ENCODE results near the gene TMEM184A. TPM values are rescaled to one million over a fixed set of nuclear protein-coding genes. Genes with fewer than 3 reads are reported as not detected.
A peak's percentile ranks its signal among the peaks of the same experiment; 100 is the strongest.

Gene TMEM184A
- total and polyA plus RNA-seq, 4 donors: 0.06 to 6.1 (median 0.84) TPM; not detected in 1

- 78 to 79% methylated on average over 40 of the region's 40 CpGs for WGBS, 2 donors
- intact Hi-C loops (cut with DNase I): no loop called here
- H3K27ac ChIP-seq (ENCODE audit: low read depth in 1 of 2, low read length in 2 of 2): no peak overlapping the region
- H3K27me3 ChIP-seq (ENCODE audit: control insufficient read depth in 1 of 2, insufficient read depth in 2 of 2, low read length in 1 of 2): no peaks in the 10 kb centered on the region
- H3K9me3 ChIP-seq (ENCODE audit: control insufficient read depth, low read length): no peaks in the 10 kb centered on the region
- no peak overlapping the region for H3K4me3 ChIP-seq (ENCODE audit: low read length in 2 of 2)
- DNase-seq (no peak), ATAC-seq (ENCODE audit: low FRiP score) (peak; percentile 1)
- H3K36me3 ChIP-seq (ENCODE audit: control insufficient read depth in 1 of 2, insufficient read depth in 2 of 2, low read length in 1 of 2): peaks cover 0 to 4% of the 10 kb centered on the region in 2 donors
- no peaks in the 10 kb centered on the region for H3K4me1 ChIP-seq (ENCODE audit: control insufficient read depth in 1 of 2, insufficient read depth in 2 of 2, low read length in 2 of 2)
These were observed 10.4 kb downstream of the TMEM184A start for GRCh38 chr7:1545417-1546246.

DNA sequence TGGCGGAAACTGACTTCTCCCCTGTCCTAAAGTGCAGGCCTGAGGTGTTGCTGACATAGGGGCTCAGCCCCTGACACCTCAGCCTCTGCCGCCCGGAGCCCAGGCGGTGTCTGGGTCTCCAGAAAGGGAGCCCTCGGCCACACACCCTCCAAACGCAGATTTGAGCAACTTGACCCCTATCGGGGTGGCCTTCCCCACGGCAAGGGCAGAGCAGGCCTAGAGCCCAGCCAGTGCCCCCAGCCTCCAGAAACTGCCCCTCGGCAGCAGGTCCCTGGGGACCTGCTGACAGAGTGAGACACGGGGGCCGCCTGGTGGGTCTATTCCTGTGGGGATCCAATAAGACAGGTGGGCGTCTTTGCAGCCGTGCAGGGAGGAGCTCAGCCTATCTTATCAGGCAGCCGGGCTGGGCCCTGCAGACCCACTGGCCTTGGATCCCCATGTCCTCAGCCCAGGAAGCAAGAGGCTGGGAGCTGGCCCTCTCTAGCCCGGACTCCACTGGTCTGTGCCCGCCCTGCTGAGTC lies 11.0 kb downstream of the TMEM184A start:
- Histone ChIP-seq H3K4me3 (ENCODE audit: low read length in 2 of 2) (no peak overlapping the region), H3K4me1 (ENCODE audit: control insufficient read depth in 1 of 2, insufficient read depth in 2 of 2, low read length in 2 of 2) (no peaks in the 10 kb centered on the region), H3K27ac (ENCODE audit: low read depth in 1 of 2, low read length in 2 of 2) (no peak overlapping the region), H3K27me3 (ENCODE audit: control insufficient read depth in 1 of 2, insufficient read depth in 2 of 2, low read length in 1 of 2) (no peaks in the 10 kb centered on the region), H3K9me3 (ENCODE audit: control insufficient read depth, low read length) (no peaks in the 10 kb centered on the region), H3K36me3 (ENCODE audit: control insufficient read depth in 1 of 2, insufficient read depth in 2 of 2, low read length in 1 of 2) (peaks cover 0 to 7% of the 10 kb centered on the region in 2 donors)
- ATAC-seq (ENCODE audit: low FRiP score) (peak; percentile 1), DNase-seq (no peak)
- 78 to 79% methylated on average over 15 to 16 of the region's 16 CpGs for WGBS, 2 donors
- intact Hi-C loops (cut with DNase I): loop anchor here in 1 of 2 donors (5.0 kb wide), 1 partner anchor 38 kb away; no protein-coding TSS in a partner anchor

DNA sequence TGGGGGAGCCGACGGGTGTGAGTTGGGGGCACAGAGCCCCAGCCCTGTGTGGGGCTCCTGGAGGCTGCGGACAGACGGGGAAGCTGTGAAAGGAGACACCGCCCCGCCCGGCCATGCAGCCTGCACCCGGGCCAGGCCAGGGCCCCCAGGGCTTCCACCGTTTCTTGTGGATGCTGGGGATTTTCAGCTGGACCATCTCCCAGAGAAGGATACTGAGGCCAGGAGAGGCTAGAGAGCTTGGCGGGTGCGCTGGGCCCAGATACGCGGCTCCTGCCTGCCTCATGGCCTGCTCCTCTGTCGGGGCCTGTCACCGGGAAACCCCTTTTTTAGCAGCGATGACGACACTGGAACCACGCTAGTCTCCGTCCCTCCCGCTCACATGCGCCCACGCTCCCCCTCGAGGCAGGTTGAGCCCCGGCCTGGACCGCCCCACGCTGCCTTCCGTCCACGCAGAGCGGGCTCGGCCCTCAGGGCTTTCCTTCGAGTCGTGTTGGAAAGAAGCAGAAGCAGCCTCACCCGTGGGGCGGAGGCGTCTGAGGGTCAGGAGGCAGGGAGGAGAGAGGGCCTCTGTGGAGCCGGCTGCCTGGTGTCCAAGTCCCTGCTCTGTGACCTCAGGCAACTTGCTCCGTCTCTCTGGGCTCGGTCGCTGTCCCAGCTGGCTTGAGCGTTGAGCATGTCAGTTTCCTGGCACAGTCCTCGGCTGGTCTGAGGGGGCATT lies 11.7 kb downstream of the TMEM184A start:
- DNase-seq (no peak), ATAC-seq (ENCODE audit: low FRiP score) (no peak)
- H3K4me1 ChIP-seq (ENCODE audit: control insufficient read depth in 1 of 2, insufficient read depth in 2 of 2, low read length in 2 of 2): no peaks in the 10 kb centered on the region
- H3K36me3 ChIP-seq (ENCODE audit: control insufficient read depth in 1 of 2, insufficient read depth in 2 of 2, low read length in 1 of 2): peaks cover 0 to 8% of the 10 kb centered on the region in 2 donors
- no peaks in the 10 kb centered on the region for H3K9me3 ChIP-seq (ENCODE audit: control insufficient read depth, low read length)
- intact Hi-C loops (cut with DNase I): loop anchor here in 1 of 2 donors (5.0 kb wide), 1 partner anchor 37 kb away; no protein-coding TSS in a partner anchor
- 79 to 80% methylated on average over 41 of the region's 41 CpGs for WGBS, 2 donors
- no peaks in the 10 kb centered on the region for H3K27me3 ChIP-seq (ENCODE audit: control insufficient read depth in 1 of 2, insufficient read depth in 2 of 2, low read length in 1 of 2)
- H3K4me3 ChIP-seq (ENCODE audit: low read length in 2 of 2): no peak overlapping the region
- no peak overlapping the region for H3K27ac ChIP-seq (ENCODE audit: low read depth in 1 of 2, low read length in 2 of 2)

- intact Hi-C loops (cut with DNase I): loop anchor here in 1 of 2 donors (5.0 kb wide), 1 partner anchor 37 kb away; no protein-coding TSS in a partner anchor
- ATAC-seq (ENCODE audit: low FRiP score): no peak
- WGBS, 2 donors: 85 to 92% methylated on average over 6 of the region's 6 CpGs
- Histone ChIP-seq H3K27me3 (ENCODE audit: control insufficient read depth in 1 of 2, insufficient read depth in 2 of 2, low read length in 1 of 2) (no peaks in the 10 kb centered on the region), H3K27ac (ENCODE audit: low read depth in 1 of 2, low read length in 2 of 2) (no peak overlapping the region), H3K36me3 (ENCODE audit: control insufficient read depth in 1 of 2, insufficient read depth in 2 of 2, low read length in 1 of 2) (peaks cover 0 to 8% of the 10 kb centered on the region in 2 donors), H3K9me3 (ENCODE audit: control insufficient read depth, low read length) (no peaks in the 10 kb centered on the region), H3K4me1 (ENCODE audit: control insufficient read depth in 1 of 2, insufficient read depth in 2 of 2, low read length in 2 of 2) (no peaks in the 10 kb centered on the region), H3K4me3 (ENCODE audit: low read length in 2 of 2) (no peak overlapping the region)
- DNase-seq: peak in 1 of 2 donors; percentile 43
These were observed 12.2 kb downstream of the TMEM184A start for GRCh38 chr7:1543826-1544177.

GRCh38 chr7:1542841-1543747 lies 12.9 kb downstream of the TMEM184A start:
- no peaks in the 10 kb centered on the region for H3K9me3 ChIP-seq (ENCODE audit: control insufficient read depth, low read length)
- H3K4me3 ChIP-seq (ENCODE audit: low read length in 2 of 2): no peak overlapping the region
- 75 to 77% methylated on average over 38 of the region's 38 CpGs for WGBS, 2 donors
- H3K4me1 ChIP-seq (ENCODE audit: control insufficient read depth in 1 of 2, insufficient read depth in 2 of 2, low read length in 2 of 2): no peaks in the 10 kb centered on the region
- DNase-seq: no peak
- no peaks in the 10 kb centered on the region for H3K27me3 ChIP-seq (ENCODE audit: control insufficient read depth in 1 of 2, insufficient read depth in 2 of 2, low read length in 1 of 2)
- H3K27ac ChIP-seq (ENCODE audit: low read depth in 1 of 2, low read length in 2 of 2): no peak overlapping the region
- ATAC-seq (ENCODE audit: low FRiP score): no peak
- peaks cover 0 to 8% of the 10 kb centered on the region in 2 donors for H3K36me3 ChIP-seq (ENCODE audit: control insufficient read depth in 1 of 2, insufficient read depth in 2 of 2, low read length in 1 of 2)
- intact Hi-C loops (cut with DNase I): loop anchor here in 1 of 2 donors (5.0 kb wide), 1 partner anchor 36 kb away; no protein-coding TSS in a partner anchor

DNA sequence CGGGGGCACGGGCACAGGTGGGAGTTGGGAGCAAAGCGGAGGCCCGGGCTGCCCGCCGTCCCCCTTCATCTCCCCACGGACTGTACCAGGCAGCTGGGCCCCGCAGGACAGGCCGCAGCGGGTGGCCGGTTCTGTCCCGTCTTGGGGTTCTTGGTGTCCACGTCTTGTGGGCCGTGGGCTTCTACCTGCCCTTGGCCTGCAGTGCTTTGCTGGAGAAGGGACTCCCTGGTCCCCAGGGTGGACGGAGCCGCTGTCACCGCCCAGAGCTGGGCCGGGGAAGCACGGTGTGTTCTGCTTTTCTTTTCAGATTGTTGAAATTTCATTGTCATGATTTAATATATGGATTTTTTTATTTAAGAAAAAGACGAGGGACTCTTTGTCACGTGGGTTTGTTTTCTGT lies 13.7 kb downstream of the TMEM184A start:
- no peak for DNase-seq
- no peak for ATAC-seq (ENCODE audit: low FRiP score)

DNA sequence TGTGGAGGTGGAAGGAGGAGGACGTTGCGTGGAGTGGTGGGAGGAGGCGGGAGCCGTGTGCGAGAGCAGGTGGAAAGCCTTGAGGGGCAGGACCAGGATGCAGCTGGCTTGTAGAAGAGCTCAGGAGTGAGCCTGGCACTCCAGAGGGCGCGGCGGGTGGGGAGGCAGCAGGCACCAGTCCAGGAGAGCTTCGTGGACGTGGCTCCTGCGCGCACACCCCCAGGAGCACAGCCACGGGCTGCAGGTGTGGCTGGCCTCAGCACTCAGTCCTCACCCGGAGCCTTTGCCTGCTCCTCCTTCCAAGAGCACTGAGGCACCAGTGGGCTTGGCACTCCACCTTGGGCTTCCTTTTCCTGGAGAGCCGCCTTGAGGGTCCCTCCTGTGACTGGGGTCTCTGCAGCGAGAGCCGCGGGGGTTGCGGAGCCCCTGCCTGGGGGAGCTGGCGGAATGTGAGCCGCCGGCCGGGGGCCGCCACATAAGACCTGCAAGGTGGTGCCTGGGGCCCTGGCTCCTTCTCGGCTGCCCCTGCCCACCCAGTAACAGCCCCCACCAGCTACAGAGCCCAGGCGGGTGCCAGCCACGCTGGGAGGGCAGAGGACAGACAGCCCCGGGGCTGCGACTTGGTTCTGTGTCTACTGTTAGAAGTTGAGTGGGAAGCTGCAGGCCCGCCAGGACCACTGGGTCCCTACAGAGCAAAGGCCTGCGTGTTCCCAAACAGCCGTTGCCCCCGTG lies 14.4 kb downstream of the TMEM184A start:
- no peak for ATAC-seq (ENCODE audit: low FRiP score)
- H3K36me3 ChIP-seq (ENCODE audit: control insufficient read depth in 1 of 2, insufficient read depth in 2 of 2, low read length in 1 of 2): peaks cover 0 to 8% of the 10 kb centered on the region in 2 donors

More for the DNA sequence above, 13.7 kb downstream of the TMEM184A start:
- Histone ChIP-seq H3K27me3 (ENCODE audit: control insufficient read depth in 1 of 2, insufficient read depth in 2 of 2, low read length in 1 of 2) (no peaks in the 10 kb centered on the region), H3K9me3 (ENCODE audit: control insufficient read depth, low read length) (no peaks in the 10 kb centered on the region), H3K4me3 (ENCODE audit: low read length in 2 of 2) (no peak overlapping the region), H3K4me1 (ENCODE audit: control insufficient read depth in 1 of 2, insufficient read depth in 2 of 2, low read length in 2 of 2) (no peaks in the 10 kb centered on the region), H3K27ac (ENCODE audit: low read depth in 1 of 2, low read length in 2 of 2) (no peak overlapping the region), H3K36me3 (ENCODE audit: control insufficient read depth in 1 of 2, insufficient read depth in 2 of 2, low read length in 1 of 2) (peaks cover 0 to 8% of the 10 kb centered on the region in 2 donors)
- WGBS, 2 donors: 80 to 85% methylated on average over 21 of the region's 21 CpGs
- intact Hi-C loops (cut with DNase I): loop anchor here in 1 of 2 donors (5.0 kb wide), 1 partner anchor 35 kb away; no protein-coding TSS in a partner anchor

More for the DNA sequence above, 14.4 kb downstream of the TMEM184A start:
- no peaks in the 10 kb centered on the region for H3K27me3 ChIP-seq (ENCODE audit: control insufficient read depth in 1 of 2, insufficient read depth in 2 of 2, low read length in 1 of 2)
- DNase-seq: peak in 1 of 2 donors; percentile 47
- intact Hi-C loops (cut with DNase I): loop anchor here in 1 of 2 donors (5.0 kb wide), 1 partner anchor 34 kb away; no protein-coding TSS in a partner anchor
- H3K4me1 ChIP-seq (ENCODE audit: control insufficient read depth in 1 of 2, insufficient read depth in 2 of 2, low read length in 2 of 2): no peaks in the 10 kb centered on the region
- WGBS, 2 donors: 83 to 87% methylated on average over 31 to 33 of the region's 33 CpGs
- H3K9me3 ChIP-seq (ENCODE audit: control insufficient read depth, low read length): no peaks in the 10 kb centered on the region
- no peak overlapping the region for H3K4me3 ChIP-seq (ENCODE audit: low read length in 2 of 2)
- H3K27ac ChIP-seq (ENCODE audit: low read depth in 1 of 2, low read length in 2 of 2): no peak overlapping the region

All from aorta (tissue), 5 donors.